ENCODE measurements around the gene CDKN1C. TPM values are rescaled to one million over a fixed set of nuclear protein-coding genes. Genes with fewer than 3 reads are reported as not detected.
A peak's percentile ranks its signal among the peaks of the same experiment; 100 is the strongest.

CDKN1C gene
- polyA plus RNA-seq, 1 of the 3 experiments (the other 2 are of a cell fraction) = 1.6 TPM

DNA sequence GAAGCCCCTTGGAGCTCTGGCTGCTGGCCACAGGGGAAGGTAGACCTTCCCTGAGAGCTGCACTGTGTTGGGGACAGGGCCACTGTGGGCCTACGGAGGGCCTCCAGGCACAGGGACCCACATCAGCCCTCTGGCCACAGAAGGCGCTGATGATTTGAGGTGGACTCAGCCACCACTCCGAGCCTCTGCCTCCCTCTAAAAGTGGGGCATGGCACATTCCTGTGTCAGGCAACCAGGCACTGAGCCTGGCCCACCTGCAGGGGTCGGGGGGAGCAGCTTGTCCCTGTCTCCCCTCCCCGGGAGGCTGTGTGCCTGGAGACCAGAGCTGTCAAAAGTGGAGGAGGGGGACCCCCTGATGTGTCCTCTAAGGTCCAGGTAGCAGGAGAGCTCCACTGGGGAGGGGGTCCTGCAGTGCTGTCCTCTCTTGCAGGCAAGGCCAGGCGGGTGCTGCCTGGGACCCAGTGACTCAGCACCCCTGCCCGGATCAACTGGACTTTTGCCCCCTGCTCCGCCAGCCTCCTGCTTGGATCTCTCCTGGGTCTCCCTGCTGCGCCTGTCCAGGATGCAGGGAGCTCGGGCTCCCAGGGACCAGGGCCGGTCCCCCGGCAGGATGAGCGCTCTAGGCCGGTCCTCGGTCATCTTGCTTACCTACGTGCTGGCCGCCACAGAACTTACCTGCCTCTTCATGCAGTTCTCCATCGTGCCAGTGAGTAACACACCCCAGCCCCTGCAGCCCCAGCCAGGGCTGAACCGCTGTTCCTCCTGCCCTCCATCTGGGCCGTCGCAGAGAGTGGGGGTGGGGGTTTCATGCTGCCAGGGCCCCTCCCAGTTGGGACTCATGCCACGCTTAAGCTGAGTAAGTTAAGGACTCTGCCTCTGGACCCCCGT, 17.5 kb upstream of the CDKN1C start (continued):
- no peak for TF ChIP-seq PBX3 (IDR thresholded peaks at IDR 0.05)
- no peak for TF ChIP-seq FOXM1 (IDR thresholded peaks at IDR 0.05; ENCODE audit: low read depth)
- TF ChIP-seq ELF1 (IDR thresholded peaks at IDR 0.05) = no peak
- TF ChIP-seq MXI1 (IDR thresholded peaks at IDR 0.05; ENCODE audit: low read depth, low read length) = no peak
- TF ChIP-seq, protein P1, sequence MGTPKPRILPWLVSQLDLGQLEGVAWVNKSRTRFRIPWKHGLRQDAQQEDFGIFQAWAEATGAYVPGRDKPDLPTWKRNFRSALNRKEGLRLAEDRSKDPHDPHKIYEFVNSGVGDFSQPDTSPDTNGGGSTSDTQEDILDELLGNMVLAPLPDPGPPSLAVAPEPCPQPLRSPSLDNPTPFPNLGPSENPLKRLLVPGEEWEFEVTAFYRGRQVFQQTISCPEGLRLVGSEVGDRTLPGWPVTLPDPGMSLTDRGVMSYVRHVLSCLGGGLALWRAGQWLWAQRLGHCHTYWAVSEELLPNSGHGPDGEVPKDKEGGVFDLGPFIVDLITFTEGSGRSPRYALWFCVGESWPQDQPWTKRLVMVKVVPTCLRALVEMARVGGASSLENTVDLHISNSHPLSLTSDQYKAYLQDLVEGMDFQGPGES (IDR thresholded peaks at IDR 0.05; ENCODE audit: low read depth, low read length) = no peak

GRCh38 chr11:2901854-2902783, 16.5 kb upstream of the CDKN1C start:
- H3K27me3 ChIP-seq (ENCODE audit: insufficient read depth) = no peaks in the 10 kb centered on the region
- POLR2A ChIA-PET = interaction anchor here (0.7 kb wide), 1 partner anchor 196 kb away, joined by 3 read pairs; no protein-coding TSS in a partner anchor
- H3K36me3 ChIP-seq (replicated peaks in 1 of 2; ENCODE audit: control insufficient read depth in 1 of 2, insufficient read depth in 2 of 2, low read length in 1 of 2) = no peaks in the 10 kb centered on the region
- peak overlapping the region; percentile 98 for H3K4me2 ChIP-seq
- DNase-seq = peak; percentile 98
- WGBS (ENCODE audit: low lambda C conversion rate) = 13% methylated on average over 29 of the region's 58 CpGs
- H3K9me3 ChIP-seq = no peaks in the 10 kb centered on the region
- no peaks in the 10 kb centered on the region for H3K79me2 ChIP-seq (ENCODE audit: insufficient read depth)
- H3K27ac ChIP-seq (ENCODE audit: low read depth in 2 of 2, low read length in 1 of 2) = peak overlapping the region; percentile 35 to 58; a peak in 2 of 4 replicates
- peaks cover 17 to 21% of the 10 kb centered on the region in 2 experiments; a peak in 3 of 4 replicates for H3K4me1 ChIP-seq (ENCODE audit: control insufficient read depth in 1 of 2, insufficient read depth in 2 of 2, low read depth in 1 of 2, low read length in 1 of 2)
- H2AFZ ChIP-seq (ENCODE audit: low read depth) = peak overlapping the region; percentile 90
- peak overlapping the region; percentile 78 to 80 for H3K4me3 ChIP-seq (ENCODE audit: low read depth in 2 of 2, low read length in 1 of 2)
- peak overlapping the region; percentile 75 for H3K9ac ChIP-seq
- CTCF ChIA-PET = interaction anchor here (0.9 to 7.6 kb wide), 8 partner anchors 11 to 597 kb away, joined by 3 to 66 read pairs (median 6); partner anchors contain the start of gene PHLDA2
- H4K20me1 ChIP-seq (ENCODE audit: insufficient read depth) = no peaks in the 10 kb centered on the region
- H3F3A ChIP-seq (replicated peaks; ENCODE audit: insufficient read depth) = peaks cover 7% of the 10 kb centered on the region
- H3K9me2 ChIP-seq = no peaks in the 10 kb centered on the region
- TF ChIP-seq MXI1 (IDR thresholded peaks at IDR 0.05; ENCODE audit: low read depth, low read length) (peak; percentile 46; the same call in 1 of the 2 replicates), EP300 (IDR thresholded peaks at IDR 0.05; ENCODE audit: borderline replicate concordance in 1 of 2, low read depth in 1 of 2, low read length in 1 of 2) (no peak; a peak in 1 of 4 replicates), ELF1 (IDR thresholded peaks at IDR 0.05) (peak; percentile 84), USF1 (IDR thresholded peaks at IDR 0.05; ENCODE audit: borderline replicate concordance, low read depth) (no peak), TCF12 (IDR thresholded peaks at IDR 0.05) (no peak), NFIC (IDR thresholded peaks at IDR 0.05; ENCODE audit: borderline replicate concordance) (no peak), SMC3 (IDR thresholded peaks at IDR 0.05; ENCODE audit: low read depth, low read length) (no peak), PBX3 (IDR thresholded peaks at IDR 0.05) (no peak), MAX (IDR thresholded peaks at IDR 0.05; ENCODE audit: low read depth) (no peak), RFX5 (IDR thresholded peaks at IDR 0.05; ENCODE audit: low read length) (no peak), RAD21 (IDR thresholded peaks at IDR 0.05; ENCODE audit: low read length) (no peak), CHD2 (IDR thresholded peaks at IDR 0.05; ENCODE audit: low read length, partially characterized antibody) (peak; percentile 44), GABPA (IDR thresholded peaks at IDR 0.05; ENCODE audit: low read depth) (peak; percentile 25; the same call in 1 of the 2 replicates), YY1 (IDR thresholded peaks at IDR 0.05; ENCODE audit: low read depth) (no peak)
- TF ChIP-seq, protein P2, sequence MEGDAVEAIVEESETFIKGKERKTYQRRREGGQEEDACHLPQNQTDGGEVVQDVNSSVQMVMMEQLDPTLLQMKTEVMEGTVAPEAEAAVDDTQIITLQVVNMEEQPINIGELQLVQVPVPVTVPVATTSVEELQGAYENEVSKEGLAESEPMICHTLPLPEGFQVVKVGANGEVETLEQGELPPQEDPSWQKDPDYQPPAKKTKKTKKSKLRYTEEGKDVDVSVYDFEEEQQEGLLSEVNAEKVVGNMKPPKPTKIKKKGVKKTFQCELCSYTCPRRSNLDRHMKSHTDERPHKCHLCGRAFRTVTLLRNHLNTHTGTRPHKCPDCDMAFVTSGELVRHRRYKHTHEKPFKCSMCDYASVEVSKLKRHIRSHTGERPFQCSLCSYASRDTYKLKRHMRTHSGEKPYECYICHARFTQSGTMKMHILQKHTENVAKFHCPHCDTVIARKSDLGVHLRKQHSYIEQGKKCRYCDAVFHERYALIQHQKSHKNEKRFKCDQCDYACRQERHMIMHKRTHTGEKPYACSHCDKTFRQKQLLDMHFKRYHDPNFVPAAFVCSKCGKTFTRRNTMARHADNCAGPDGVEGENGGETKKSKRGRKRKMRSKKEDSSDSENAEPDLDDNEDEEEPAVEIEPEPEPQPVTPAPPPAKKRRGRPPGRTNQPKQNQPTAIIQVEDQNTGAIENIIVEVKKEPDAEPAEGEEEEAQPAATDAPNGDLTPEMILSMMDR (IDR thresholded peaks at IDR 0.05) = no peak
- TF ChIP-seq, protein P3, sequence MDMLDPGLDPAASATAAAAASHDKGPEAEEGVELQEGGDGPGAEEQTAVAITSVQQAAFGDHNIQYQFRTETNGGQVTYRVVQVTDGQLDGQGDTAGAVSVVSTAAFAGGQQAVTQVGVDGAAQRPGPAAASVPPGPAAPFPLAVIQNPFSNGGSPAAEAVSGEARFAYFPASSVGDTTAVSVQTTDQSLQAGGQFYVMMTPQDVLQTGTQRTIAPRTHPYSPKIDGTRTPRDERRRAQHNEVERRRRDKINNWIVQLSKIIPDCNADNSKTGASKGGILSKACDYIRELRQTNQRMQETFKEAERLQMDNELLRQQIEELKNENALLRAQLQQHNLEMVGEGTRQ (IDR thresholded peaks at IDR 0.05; ENCODE audit: borderline replicate concordance, low read depth, low read length) = no peak
- TF ChIP-seq, protein P1 (IDR thresholded peaks at IDR 0.05; ENCODE audit: low read depth, low read length) = no peak

All from SK-N-SH (cell line).